Natural killer cell (primary cell): ENCODE measurements around the gene YWHAB. TPM values are rescaled to one million over a fixed set of nuclear protein-coding genes. Genes with fewer than 3 reads are reported as not detected.
"Not testable (repeated sequence)": the region's sequence is repeated elsewhere in the genome, so short reads cannot be mapped to it uniquely, and the experiment has no call there.

ENCODE experiments used
- ATAC-seq, 3 donors: fragments of 150-1000 bp in 2 of 3; fragments of 200-7000 bp in 1 of 3; cut with Tn5 transposase; 1 replicate in 1 of 3; 2 replicates in 2 of 3; pipeline ENCODE4 v1.10.0; 2021; ENCODE audit warnings: mild to moderate bottlenecking in 2 of 3, moderate library complexity in 2 of 3
- DNase-seq, 2 donors: peaks; one replicate each; pipeline versions ENCODE4 v3.0.0 to v3.0.0-alpha.2; 2013 to 2021; ENCODE audit warnings: mixed read lengths in 1 of 2
- H3K27ac ChIP-seq: one replicate; pipeline ENCODE4 v1.5.1; 2013; ENCODE audit warnings: mild to moderate bottlenecking, low read length
- H3K27me3 ChIP-seq: one replicate; pipeline ENCODE4 v1.6.1; 2013; ENCODE audit warnings: low read length; ENCODE audit not compliant: control insufficient read depth, insufficient read depth
- H3K36me3 ChIP-seq: one replicate; pipeline ENCODE4 v1.6.1; 2013; ENCODE audit warnings: low read length; ENCODE audit not compliant: control insufficient read depth, insufficient read depth
- H3K4me1 ChIP-seq: one replicate; pipeline ENCODE4 v1.6.1; 2013; ENCODE audit warnings: low read length; ENCODE audit not compliant: control insufficient read depth, insufficient read depth
- H3K4me3 ChIP-seq: one replicate; pipeline ENCODE4 v1.5.1; 2013; ENCODE audit warnings: low read length
- H3K9me3 ChIP-seq: one replicate; pipeline ENCODE4 v1.6.1; 2013; ENCODE audit warnings: low read length; ENCODE audit not compliant: control insufficient read depth, insufficient read depth
- H3K27ac Mint-ChIP-seq, 2 donors: one replicate each; pipeline ENCODE4 v1.8.0; 2022; ENCODE audit warnings: mild to moderate bottlenecking in 2 of 2, mixed read lengths in 2 of 2, moderate library complexity in 1 of 2
- H3K27me3 Mint-ChIP-seq, 2 donors: one replicate each; pipeline ENCODE4 v1.8.0; 2022; ENCODE audit warnings: low read depth in 2 of 2, mixed read lengths in 2 of 2
- H3K36me3 Mint-ChIP-seq: one replicate; pipeline ENCODE4 v1.8.0; 2022; ENCODE audit warnings: mixed read lengths
- H3K4me1 Mint-ChIP-seq, 2 donors: one replicate each; pipeline ENCODE4 v1.8.0; 2022; ENCODE audit warnings: mixed read lengths in 2 of 2
- H3K4me3 Mint-ChIP-seq: one replicate; pipeline ENCODE4 v1.8.0; 2022; ENCODE audit warnings: mild to moderate bottlenecking, moderate library complexity, mixed read lengths
- H3K9me3 Mint-ChIP-seq, 2 donors: one replicate each; pipeline ENCODE4 v1.8.0; 2022; ENCODE audit warnings: mixed read lengths in 2 of 2
- CTCF ChIP-seq: fragments of 200-600 bp; IDR thresholded peaks from one replicate; pipeline ENCODE4 v1.8.0; 2022; ENCODE audit warnings: antibody characterized with exemption
- WGBS: methylation state at CpG from one replicate; pipeline ENCODE4 v1.1.7; 2013; ENCODE audit warnings: missing lambda C conversion rate; ENCODE audit not compliant: insufficient coverage; 5-methylcytosine and 5-hydroxymethylcytosine counted together
- intact Hi-C: fragments of 100-400 bp; cut with micrococcal nuclease; formaldehyde crosslinking; loops from one replicate; pipeline ENCODE4 v1.14.2; 2022
- total RNA-seq, 4 donors: library from RNA; stranded (reverse); fragments of 120-200 nt in 1 of 4; gene quantifications; one replicate each; pipeline versions ENCODE4 v1.2.3 to v1.2.4, GENCODE V29; 2013 to 2022

YWHAB gene
- total RNA-seq, 3 donors from 2014 or later (not counting 1 experiment from before 2014, with no cell fraction given): 137 to 199 (median 179) TPM

- no peak overlapping the region for H3K27ac ChIP-seq
- H3K27me3 ChIP-seq: no peaks in the 10 kb centered on the region
- peaks cover 9 to 10% of the 10 kb centered on the region in 2 donors for H3K27me3 Mint-ChIP-seq
- ATAC-seq: no peak
- no peaks in the 10 kb centered on the region for H3K4me1 ChIP-seq
- no peak overlapping the region for H3K4me3 ChIP-seq
- H3K9me3 ChIP-seq: no peaks in the 10 kb centered on the region
- no peak overlapping the region for H3K4me3 Mint-ChIP-seq
- H3K27ac Mint-ChIP-seq: no peak overlapping the region
- no peaks in the 10 kb centered on the region for H3K36me3 Mint-ChIP-seq
- intact Hi-C loops: no loop called here
- peaks cover 7 to 10% of the 10 kb centered on the region in 2 donors for H3K4me1 Mint-ChIP-seq
- no peak for TF ChIP-seq CTCF
- no peaks in the 10 kb centered on the region for H3K9me3 Mint-ChIP-seq
- peak in 1 of 2 donors; percentile 11 for DNase-seq
- H3K36me3 ChIP-seq: no peaks in the 10 kb centered on the region
These were observed 26.7 kb upstream of the YWHAB start for GRCh38 chr20:44858606-44859360.

GRCh38 chr20:44861531-44862006, 23.9 kb upstream of the YWHAB start:
- Histone ChIP-seq H3K36me3 (no peaks in the 10 kb centered on the region), H3K27me3 (peaks cover under 1% of the 10 kb centered on the region), H3K27ac (no peak overlapping the region), H3K4me3 (no peak overlapping the region), H3K4me1 (no peaks in the 10 kb centered on the region), H3K9me3 (no peaks in the 10 kb centered on the region)
- no peak overlapping the region for H3K4me3 Mint-ChIP-seq
- H3K27me3 Mint-ChIP-seq: peaks cover 0 to 2% of the 10 kb centered on the region in 2 donors
- intact Hi-C loops: no loop called here
- no peaks in the 10 kb centered on the region for H3K9me3 Mint-ChIP-seq
- no peak for TF ChIP-seq CTCF
- peaks cover 7 to 10% of the 10 kb centered on the region in 2 donors for H3K4me1 Mint-ChIP-seq
- H3K36me3 Mint-ChIP-seq: no peaks in the 10 kb centered on the region
- 84% methylated on average over 5 of the region's 5 CpGs for WGBS
- DNase-seq: no peak
- ATAC-seq: no peak
- H3K27ac Mint-ChIP-seq: no peak overlapping the region

- Mint-ChIP-seq H3K36me3 (no peaks in the 10 kb centered on the region), H3K27me3 (peaks cover 0 to 8% of the 10 kb centered on the region in 2 donors), H3K4me3 (no peak overlapping the region), H3K9me3 (no peaks in the 10 kb centered on the region), H3K4me1 (peaks cover 11 to 13% of the 10 kb centered on the region in 2 donors), H3K27ac (no peak overlapping the region)
- Histone ChIP-seq H3K4me1 (peaks cover 2% of the 10 kb centered on the region), H3K27me3 (peaks cover 7% of the 10 kb centered on the region), H3K4me3 (no peak overlapping the region), H3K36me3 (no peaks in the 10 kb centered on the region), H3K27ac (no peak overlapping the region), H3K9me3 (no peaks in the 10 kb centered on the region)
- DNase-seq: no peak
- TF ChIP-seq CTCF: no peak
- 82% methylated on average over 2 of the region's 2 CpGs for WGBS
- ATAC-seq: no peak
- intact Hi-C loops: no loop called here
These were observed 23.2 kb upstream of the YWHAB start for GRCh38 chr20:44862286-44862685.

GRCh38 chr20:44863365-44864084, 22.0 kb upstream of the YWHAB start:
- H3K36me3 ChIP-seq, H3K27ac Mint-ChIP-seq, H3K9me3 ChIP-seq, H3K9me3 Mint-ChIP-seq, H3K4me1 ChIP-seq, H3K4me3 ChIP-seq, DNase-seq, H3K27ac ChIP-seq, ATAC-seq, H3K4me3 Mint-ChIP-seq, H3K36me3 Mint-ChIP-seq, intact Hi-C loops, H3K27me3 ChIP-seq: not testable (repeated sequence)
- WGBS: 74% methylated on average over 3 of the region's 4 CpGs
- H3K4me1 Mint-ChIP-seq: peaks cover 13 to 15% of the 10 kb centered on the region in 2 donors
- peaks cover 0 to 12% of the 10 kb centered on the region in 2 donors for H3K27me3 Mint-ChIP-seq

- 87% methylated on average over 3 of the region's 3 CpGs for WGBS
- H3K27ac Mint-ChIP-seq, DNase-seq, H3K27me3 ChIP-seq, H3K27ac ChIP-seq, ATAC-seq, H3K4me3 ChIP-seq, H3K9me3 ChIP-seq, H3K4me1 ChIP-seq, intact Hi-C loops, H3K9me3 Mint-ChIP-seq, H3K36me3 Mint-ChIP-seq, H3K36me3 ChIP-seq, H3K4me3 Mint-ChIP-seq: not testable (repeated sequence)
- peaks cover 0 to 10% of the 10 kb centered on the region in 2 donors for H3K27me3 Mint-ChIP-seq
- H3K4me1 Mint-ChIP-seq: peaks cover 7 to 10% of the 10 kb centered on the region in 2 donors
These were observed 21.0 kb upstream of the YWHAB start for GRCh38 chr20:44864493-44864892.
